K562 (cell line): ENCODE results near the gene HAUS5.

ENCODE experiments used
- CBFA2T3 ChIP-seq: fragments of 450-650 bp; IDR thresholded peaks from 2 replicates; pipeline ENCODE4 v1.6.1; 2017
- EZH2 ChIP-seq: IDR thresholded peaks from 2 replicates; pipeline ENCODE4 v1.6.1; 2012; ENCODE audit warnings: low read depth, mild to moderate bottlenecking, inconsistent platforms, low read length, borderline replicate concordance
- SMC3 ChIP-seq: conservative IDR thresholded peaks from 2 replicates; pipeline ENCODE4 v1.6.1; 2011; ENCODE audit warnings: low read depth, low read length, improper control_type of control experiment; ENCODE audit not compliant: insufficient read depth
- TF ChIP-seq, protein P1 (sequence below): sonication (generic); formaldehyde crosslinking; IDR thresholded peaks from 2 replicates; pipeline ENCODE4 v1.5.0; 2020; ENCODE audit warnings: missing genetic modification reagents
- TF ChIP-seq, protein P2 (sequence below), 3 experiments: IDR thresholded peaks in 2 of 3; conservative IDR thresholded peaks in 1 of 3; 2 replicates each; pipeline ENCODE4 v1.5.1; 2011 to 2012; ENCODE audit warnings: low read length in 3 of 3, mild to moderate bottlenecking in 3 of 3, control low read depth in 2 of 3, improper control_type of control experiment in 1 of 3, inconsistent platforms in 1 of 3, low read depth in 1 of 3, mixed read lengths in 1 of 3, moderate library complexity in 1 of 3; ENCODE audit not compliant: insufficient read depth in 2 of 3

- TF ChIP-seq, protein P1, sequence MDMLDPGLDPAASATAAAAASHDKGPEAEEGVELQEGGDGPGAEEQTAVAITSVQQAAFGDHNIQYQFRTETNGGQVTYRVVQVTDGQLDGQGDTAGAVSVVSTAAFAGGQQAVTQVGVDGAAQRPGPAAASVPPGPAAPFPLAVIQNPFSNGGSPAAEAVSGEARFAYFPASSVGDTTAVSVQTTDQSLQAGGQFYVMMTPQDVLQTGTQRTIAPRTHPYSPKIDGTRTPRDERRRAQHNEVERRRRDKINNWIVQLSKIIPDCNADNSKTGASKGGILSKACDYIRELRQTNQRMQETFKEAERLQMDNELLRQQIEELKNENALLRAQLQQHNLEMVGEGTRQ (CRISPR knock-in tag): no peak
- TF ChIP-seq, protein P2, sequence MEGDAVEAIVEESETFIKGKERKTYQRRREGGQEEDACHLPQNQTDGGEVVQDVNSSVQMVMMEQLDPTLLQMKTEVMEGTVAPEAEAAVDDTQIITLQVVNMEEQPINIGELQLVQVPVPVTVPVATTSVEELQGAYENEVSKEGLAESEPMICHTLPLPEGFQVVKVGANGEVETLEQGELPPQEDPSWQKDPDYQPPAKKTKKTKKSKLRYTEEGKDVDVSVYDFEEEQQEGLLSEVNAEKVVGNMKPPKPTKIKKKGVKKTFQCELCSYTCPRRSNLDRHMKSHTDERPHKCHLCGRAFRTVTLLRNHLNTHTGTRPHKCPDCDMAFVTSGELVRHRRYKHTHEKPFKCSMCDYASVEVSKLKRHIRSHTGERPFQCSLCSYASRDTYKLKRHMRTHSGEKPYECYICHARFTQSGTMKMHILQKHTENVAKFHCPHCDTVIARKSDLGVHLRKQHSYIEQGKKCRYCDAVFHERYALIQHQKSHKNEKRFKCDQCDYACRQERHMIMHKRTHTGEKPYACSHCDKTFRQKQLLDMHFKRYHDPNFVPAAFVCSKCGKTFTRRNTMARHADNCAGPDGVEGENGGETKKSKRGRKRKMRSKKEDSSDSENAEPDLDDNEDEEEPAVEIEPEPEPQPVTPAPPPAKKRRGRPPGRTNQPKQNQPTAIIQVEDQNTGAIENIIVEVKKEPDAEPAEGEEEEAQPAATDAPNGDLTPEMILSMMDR (IDR thresholded peaks at IDR 0.05 in 2 of 3, conservative IDR thresholded peaks at IDR 0.05 in 1 of 3; ENCODE audit: insufficient read depth in 2 of 3, low read depth in 1 of 3, low read length in 3 of 3): no peak
- TF ChIP-seq EZH2 (no peak), CBFA2T3 (no peak), SMC3 (no peak)
Measured at GRCh38 chr19:35595928-35596327, 16.6 kb upstream of the HAUS5 start.
